H1 (cell line): ENCODE results near the gene COL27A1. TPM values are rescaled to one million over a fixed set of nuclear protein-coding genes. Genes with fewer than 3 reads are reported as not detected.

ENCODE experiments used
- CTCF ChIA-PET: fragments of 300-600 bp; sonication (Branson Sonifier 250); formaldehyde crosslinking; loops from one replicate; lab custom pipeline; 2021; ENCODE audit not compliant: partially characterized antibody; lab: Charles Lee
- POLR2A ChIA-PET: fragments of 300-600 bp; sonication (Branson Sonifier 250); formaldehyde crosslinking; loops from one replicate; lab custom pipeline; 2021; ENCODE audit warnings: inconsistent platforms; ENCODE audit not compliant: partially characterized antibody; lab: Charles Lee
- DNase-seq, 2 experiments: peaks; one replicate each; pipeline versions ENCODE4 v3.0.0 to v3.0.0-alpha.2; 2010 to 2022; ENCODE audit warnings: low spot score in 2 of 2, low read depth in 1 of 2, mixed read lengths in 1 of 2
- FAIRE-seq: peaks from 2 replicates; lab custom pipeline; 2011; peaks lifted over from hg19 to GRCh38; lab: Jason Lieb, UNC
- H2AFZ ChIP-seq: 2 replicates; pipeline ENCODE4 v1.8.1; 2012; ENCODE audit warnings: low read length, inconsistent platforms
- H2AK5ac ChIP-seq: 2 replicates; pipeline ENCODE4 v1.6.1; 2013; ENCODE audit warnings: low read depth, low read length
- H2BK120ac ChIP-seq: replicated peaks from 2 replicates; pipeline ENCODE3; 2013; ENCODE audit warnings: low read depth, low read length, inconsistent platforms
- H2BK12ac ChIP-seq: 2 replicates; pipeline ENCODE4 v1.6.1; 2013; ENCODE audit warnings: low read depth, low read length
- H2BK15ac ChIP-seq: 2 replicates; pipeline ENCODE4 v1.6.1; 2013; ENCODE audit warnings: low read length
- H2BK20ac ChIP-seq: 2 replicates; pipeline ENCODE4 v1.6.1; 2013; ENCODE audit warnings: low read length
- H2BK5ac ChIP-seq: 2 replicates; pipeline ENCODE4 v1.6.1; 2013; ENCODE audit warnings: low read depth, low read length
- H3K14ac ChIP-seq: 2 replicates; pipeline ENCODE4 v1.6.1; 2013; ENCODE audit warnings: inconsistent platforms; ENCODE audit not compliant: insufficient read length
- H3K18ac ChIP-seq: 2 replicates; pipeline ENCODE4 v1.6.1; 2013; ENCODE audit warnings: low read length; ENCODE audit errors: extremely low read depth
- H3K23ac ChIP-seq: 2 replicates; pipeline ENCODE4 v1.6.1; 2013; ENCODE audit warnings: inconsistent platforms; ENCODE audit not compliant: insufficient read length
- H3K23me2 ChIP-seq: 2 replicates; pipeline ENCODE4 v1.6.1; 2013; ENCODE audit warnings: low read depth, low read length
- H3K27ac ChIP-seq: 2 replicates; pipeline ENCODE4 v1.6.1; 2011; ENCODE audit warnings: low read depth, low read length, inconsistent platforms
- H3K27me3 ChIP-seq, 4 experiments: replicated peaks in 1 of 4; 1 replicate in 1 of 4; 2 replicates in 3 of 4; pipeline versions ENCODE4 v1.6.1 to v1.8.1; 2011 to 2013; ENCODE audit warnings: low read length in 3 of 4, mild to moderate bottlenecking in 3 of 4, inconsistent platforms in 2 of 4, mixed read lengths in 2 of 4, moderate library complexity in 1 of 4; ENCODE audit not compliant: control insufficient read depth in 3 of 4, insufficient read depth in 3 of 4; ENCODE audit errors: extremely low read depth in 1 of 4
- H3K36me3 ChIP-seq, 4 experiments: 2 replicates each; pipeline versions ENCODE4 v1.6.1 to v1.8.1; 2011 to 2013; ENCODE audit warnings: mild to moderate bottlenecking in 4 of 4, low read length in 3 of 4, moderate library complexity in 2 of 4, control low read depth in 1 of 4, inconsistent platforms in 1 of 4; ENCODE audit not compliant: insufficient read depth in 4 of 4, control insufficient read depth in 2 of 4
- H3K4ac ChIP-seq: replicated peaks from 2 replicates; pipeline ENCODE3; 2013; ENCODE audit warnings: low read length, low read depth, mixed read lengths, inconsistent platforms; ENCODE audit not compliant: insufficient read length
- H3K4me1 ChIP-seq, 4 experiments: replicated peaks in 1 of 4; 1 replicate in 1 of 4; 2 replicates in 3 of 4; pipeline versions ENCODE4 v1.6.1 to v1.8.1; 2011 to 2013; ENCODE audit warnings: low read length in 3 of 4, inconsistent platforms in 2 of 4, mixed read lengths in 1 of 4; ENCODE audit not compliant: insufficient read depth in 4 of 4, control insufficient read depth in 3 of 4
- H3K4me2 ChIP-seq, 2 experiments: 2 replicates each; pipeline versions ENCODE4 v1.6.1 to v1.8.1; 2011 to 2013; ENCODE audit warnings: low read depth in 2 of 2, low read length in 2 of 2, control low read depth in 1 of 2, inconsistent platforms in 1 of 2, mild to moderate bottlenecking in 1 of 2; ENCODE audit not compliant: insufficient read depth in 1 of 2
- H3K4me3 ChIP-seq, 4 experiments: fragments of 200-600, 300-600 bp in 1 of 4; sonication (generic), shearing (Covaris generic), sonication (Bioruptor Twin) in 1 of 4; 2 replicates each; pipeline versions ENCODE4 v1.5.1 to v1.8.1; 2011 to 2016; ENCODE audit warnings: low read length in 4 of 4, low read depth in 3 of 4, control low read depth in 2 of 4, inconsistent platforms in 2 of 4, mild to moderate bottlenecking in 2 of 4, mixed read lengths in 1 of 4, moderate library complexity in 1 of 4; ENCODE audit not compliant: insufficient read depth in 2 of 4; ENCODE audit errors: extremely low read depth in 1 of 4
- H3K56ac ChIP-seq: replicated peaks from 2 replicates; pipeline ENCODE3; 2013; ENCODE audit warnings: low read depth, mild to moderate bottlenecking, mixed read lengths, low read length, inconsistent platforms; ENCODE audit not compliant: insufficient read length
- H3K79me1 ChIP-seq: 2 replicates; pipeline ENCODE4 v1.6.1; 2013; ENCODE audit warnings: low read depth, low read length, control low read depth
- H3K79me2 ChIP-seq, 2 experiments: 2 replicates each; pipeline versions ENCODE4 v1.6.1 to v1.8.1; 2012 to 2013; ENCODE audit warnings: low read length in 2 of 2, mild to moderate bottlenecking in 2 of 2, inconsistent platforms in 1 of 2; ENCODE audit not compliant: insufficient read depth in 2 of 2, control insufficient read depth in 1 of 2
- H3K9ac ChIP-seq, 4 experiments: replicated peaks in 1 of 4; 1 replicate in 1 of 4; 2 replicates in 3 of 4; pipeline versions ENCODE4 v1.6.1 to v1.8.1; 2011 to 2013; ENCODE audit warnings: low read depth in 3 of 4, low read length in 3 of 4, control low read depth in 2 of 4, mild to moderate bottlenecking in 2 of 4, moderate library complexity in 2 of 4, inconsistent platforms in 1 of 4; ENCODE audit errors: extremely low read depth in 1 of 4
- H3K9me3 ChIP-seq, 2 experiments: 2 replicates each; pipeline versions ENCODE4 v1.6.1 to v1.8.1; 2012 to 2013; ENCODE audit warnings: mild to moderate bottlenecking in 2 of 2, moderate library complexity in 2 of 2, control low read depth in 1 of 2, inconsistent platforms in 1 of 2, low read depth in 1 of 2, low read length in 1 of 2, mixed read lengths in 1 of 2; ENCODE audit not compliant: insufficient read depth in 2 of 2
- H4K20me1 ChIP-seq, 2 experiments: replicated peaks in 1 of 2; 2 replicates each; pipeline versions ENCODE3 to v1.8.1; 2011 to 2013; ENCODE audit warnings: inconsistent platforms in 2 of 2, low read length in 2 of 2, mild to moderate bottlenecking in 1 of 2; ENCODE audit not compliant: insufficient read depth in 2 of 2, control insufficient read depth in 1 of 2
- H4K5ac ChIP-seq: 2 replicates; pipeline ENCODE4 v1.6.1; 2013; ENCODE audit warnings: low read length, low read depth, mixed read lengths, inconsistent platforms; ENCODE audit not compliant: insufficient read length
- H4K8ac ChIP-seq: 2 replicates; pipeline ENCODE4 v1.8.0; 2013; ENCODE audit warnings: mild to moderate bottlenecking, moderate library complexity, low read length, inconsistent platforms; ENCODE audit not compliant: insufficient read depth; ENCODE audit errors: extremely low read depth
- H4K91ac ChIP-seq: replicated peaks from 2 replicates; pipeline ENCODE3; 2013; ENCODE audit warnings: low read length, mixed read lengths, inconsistent platforms; ENCODE audit not compliant: insufficient read length
- ATF2 ChIP-seq: IDR thresholded peaks from 2 replicates; pipeline ENCODE4 v1.6.1; 2012; ENCODE audit warnings: low read length, inconsistent platforms
- BACH1 ChIP-seq: IDR thresholded peaks from 2 replicates; pipeline ENCODE4 v1.6.1; 2012; ENCODE audit warnings: low read length, improper control_type of control experiment
- CTBP2 ChIP-seq: IDR thresholded peaks from 2 replicates; pipeline ENCODE4 v1.7.0; 2011; ENCODE audit warnings: borderline replicate concordance, mild to moderate bottlenecking, moderate library complexity, mixed read lengths, low read length; ENCODE audit not compliant: insufficient read depth, insufficient read length
- EZH2 ChIP-seq: fragments of 200-600 bp; sonication (generic); IDR thresholded peaks from 2 replicates; pipeline ENCODE4 v1.7.1; 2012; ENCODE audit warnings: low read depth, mild to moderate bottlenecking, moderate library complexity, low read length, inconsistent platforms; ENCODE audit not compliant: severe bottlenecking
- HDAC2 ChIP-seq, 2 experiments: fragments of 300-600 bp in 1 of 2; sonication (generic) in 1 of 2; IDR thresholded peaks; 2 replicates each; pipeline ENCODE4 v1.6.1; 2011 to 2012; ENCODE audit warnings: low read depth in 2 of 2, low read length in 2 of 2, mild to moderate bottlenecking in 2 of 2, moderate library complexity in 2 of 2, borderline replicate concordance in 1 of 2, inconsistent platforms in 1 of 2
- MAFK ChIP-seq: IDR thresholded peaks from 2 replicates; pipeline ENCODE4 v1.6.1; 2012; ENCODE audit warnings: low read depth, mild to moderate bottlenecking, improper control_type of control experiment, low read length
- POLR2A ChIP-seq, 2 experiments: IDR thresholded peaks; 1 replicate in 1 of 2; 2 replicates in 1 of 2; pipeline ENCODE4 v1.6.1; 2011; ENCODE audit warnings: low read depth in 2 of 2, low read length in 2 of 2, mild to moderate bottlenecking in 2 of 2; ENCODE audit errors: control extremely low read depth in 1 of 2
- RNF2 ChIP-seq: fragments of 200-900, 300-1000 bp; sonication (generic); IDR thresholded peaks from 2 replicates; pipeline ENCODE4 v1.7.1; 2016; ENCODE audit warnings: borderline replicate concordance, low read depth, mild to moderate bottlenecking, antibody characterized with exemption, low read length; ENCODE audit not compliant: poor library complexity, severe bottlenecking; ENCODE audit errors: missing control alignments
- RXRA ChIP-seq: IDR thresholded peaks from 2 replicates; pipeline ENCODE4 v1.6.1; 2011; ENCODE audit warnings: low read depth, mild to moderate bottlenecking, low read length, moderate library complexity; ENCODE audit not compliant: insufficient read depth
- SP4 ChIP-seq: IDR thresholded peaks from 2 replicates; pipeline ENCODE4 v1.6.1; 2012; ENCODE audit warnings: low read length, inconsistent platforms
- TAF7 ChIP-seq: optimal IDR thresholded peaks from 2 replicates; pipeline ENCODE3; 2011; ENCODE audit warnings: low read depth, mild to moderate bottlenecking, inconsistent platforms, low read length, moderate library complexity, borderline replicate concordance
- WGBS, 2 experiments: shearing (Covaris generic) in 1 of 2; methylation state at CpG; one replicate each; pipeline versions ENCODE4 v1.1.6 to v1.1.7; 2013 to 2015; ENCODE audit warnings: low lambda C conversion rate in 2 of 2, mixed read lengths in 2 of 2, inconsistent platforms in 1 of 2, low coverage in 1 of 2, missing lambda C conversion rate in 1 of 2; ENCODE audit not compliant: insufficient replicate concordance in 2 of 2, insufficient coverage in 1 of 2, insufficient read length in 1 of 2; ENCODE audit errors: extremely low coverage in 1 of 2, missing lambda C conversion rate in 1 of 2; 5-methylcytosine and 5-hydroxymethylcytosine counted together
- polyA plus RNA-seq, 7 experiments: library from polyadenylated mRNA; depleted of rRNA in 3 of 7; stranded (reverse) in 5 of 7; unstranded in 2 of 7; fragments of >200 nt in 5 of 7; fragments of 200-250 nt in 2 of 7; gene quantifications; 1 replicate in 5 of 7; 2 replicates in 1 of 7; 4 replicates in 1 of 7; pipeline versions ENCODE4 v1.2.1 to v1.2.3, GENCODE V29; 2011 to 2013; ENCODE audit warnings: missing spikeins in 2 of 7, mixed read lengths in 2 of 7
- total RNA-seq: library from RNA; stranded (reverse); fragmentation: NEBNext Ultra II Directional; extraction: Animal tissue kit (Norgen Biotek cat#: 25700); gene quantifications from 2 replicates; pipeline ENCODE4 v1.2.1, GENCODE V29; 2021

Gene COL27A1
- total and polyA plus RNA-seq, 2 of the 8 experiments (the other 6 are each of a cell fraction or from before 2014, with no cell fraction given), result 15.1 to 22.8 TPM

GRCh38 chr9:114193090-114193489 lies 37.8 kb downstream of the COL27A1 start:
- H3K23ac ChIP-seq, result no peak overlapping the region
- no peak overlapping the region for H3K18ac ChIP-seq
- H2BK5ac ChIP-seq, result no peak overlapping the region
- WGBS, 2 experiments, result 90% methylated on average over 3 of the region's 3 CpGs; no CpG with 5 or more reads in 1 of the 2 experiments
- H4K5ac ChIP-seq, result no peak overlapping the region
- no peak overlapping the region for H4K8ac ChIP-seq
- peaks cover 0 to 3% (median 0%) of the 10 kb centered on the region in 4 experiments; a peak in 2 of 8 replicates for H3K36me3 ChIP-seq
- H3K4me3 ChIP-seq, result no peak overlapping the region
- H2BK120ac ChIP-seq, result no peak overlapping the region
- H2BK20ac ChIP-seq, result no peak overlapping the region
- TF ChIP-seq MAFK (no peak), CTBP2 (no peak), RNF2 (no peak), TAF7 (no peak), ATF2 (no peak), BACH1 (no peak), RXRA (no peak), POLR2A (IDR thresholded peaks at IDR 0.05; ENCODE audit: control extremely low read depth in 1 of 2, low read depth in 2 of 2, low read length in 2 of 2) (no peak), HDAC2 (IDR thresholded peaks at IDR 0.05; ENCODE audit: borderline replicate concordance in 1 of 2, low read depth in 2 of 2, low read length in 2 of 2) (no peak), SP4 (no peak), EZH2 (no peak)
- POLR2A ChIA-PET, result interaction anchor here (0.7 to 1.0 kb wide), 2 partner anchors 53 to 95 kb away, joined by 3 read pairs; no protein-coding TSS in a partner anchor
- peaks cover 0 to 4% of the 10 kb centered on the region in 2 experiments; a peak in 1 of 4 replicates for H3K9me3 ChIP-seq
- no peak overlapping the region for H2AK5ac ChIP-seq
- FAIRE-seq, result no peak
- H2AFZ ChIP-seq, result no peak overlapping the region
- H3K4me2 ChIP-seq, result no peak overlapping the region
- H3K79me1 ChIP-seq, result no peaks in the 10 kb centered on the region
- no peak for DNase-seq
- no peaks in the 10 kb centered on the region for H3K79me2 ChIP-seq
- no peak overlapping the region for H3K27ac ChIP-seq
- H3K4ac ChIP-seq, result no peak overlapping the region
- H3K56ac ChIP-seq, result no peak overlapping the region
- no peak overlapping the region for H4K91ac ChIP-seq
- no peaks in the 10 kb centered on the region for H3K23me2 ChIP-seq
- H3K9ac ChIP-seq, result no peak overlapping the region
- H2BK15ac ChIP-seq, result no peak overlapping the region
- peaks cover 0 to 2% (median 0%) of the 10 kb centered on the region in 4 experiments; a peak in 1 of 7 replicates for H3K27me3 ChIP-seq
- H3K14ac ChIP-seq, result no peak overlapping the region
- no peak overlapping the region for H2BK12ac ChIP-seq
- CTCF ChIA-PET, result interaction anchor here (0.9 to 2.2 kb wide), 7 partner anchors 8 to 97 kb away, joined by 3 to 7 read pairs (median 4); no protein-coding TSS in a partner anchor
- peaks cover 2 to 5% of the 10 kb centered on the region in 2 experiments for H4K20me1 ChIP-seq
- no peaks in the 10 kb centered on the region; a peak in 1 of 7 replicates for H3K4me1 ChIP-seq
